GM21526 (cell line): ENCODE data around the gene GDPGP1.

Experiments used
- ATAC-seq: cut with Tn5 transposase; IDR thresholded peaks from one replicate; pipeline ENCODE4 v1.9.1; 2021; ENCODE audit warnings: moderate library complexity; ENCODE audit not compliant: unreplicated experiment, low FRiP score

GDPGP1 gene

GRCh38 chr15:90203922-90204321 lies 30.1 kb upstream of the GDPGP1 start:
- no peak for ATAC-seq

DNA sequence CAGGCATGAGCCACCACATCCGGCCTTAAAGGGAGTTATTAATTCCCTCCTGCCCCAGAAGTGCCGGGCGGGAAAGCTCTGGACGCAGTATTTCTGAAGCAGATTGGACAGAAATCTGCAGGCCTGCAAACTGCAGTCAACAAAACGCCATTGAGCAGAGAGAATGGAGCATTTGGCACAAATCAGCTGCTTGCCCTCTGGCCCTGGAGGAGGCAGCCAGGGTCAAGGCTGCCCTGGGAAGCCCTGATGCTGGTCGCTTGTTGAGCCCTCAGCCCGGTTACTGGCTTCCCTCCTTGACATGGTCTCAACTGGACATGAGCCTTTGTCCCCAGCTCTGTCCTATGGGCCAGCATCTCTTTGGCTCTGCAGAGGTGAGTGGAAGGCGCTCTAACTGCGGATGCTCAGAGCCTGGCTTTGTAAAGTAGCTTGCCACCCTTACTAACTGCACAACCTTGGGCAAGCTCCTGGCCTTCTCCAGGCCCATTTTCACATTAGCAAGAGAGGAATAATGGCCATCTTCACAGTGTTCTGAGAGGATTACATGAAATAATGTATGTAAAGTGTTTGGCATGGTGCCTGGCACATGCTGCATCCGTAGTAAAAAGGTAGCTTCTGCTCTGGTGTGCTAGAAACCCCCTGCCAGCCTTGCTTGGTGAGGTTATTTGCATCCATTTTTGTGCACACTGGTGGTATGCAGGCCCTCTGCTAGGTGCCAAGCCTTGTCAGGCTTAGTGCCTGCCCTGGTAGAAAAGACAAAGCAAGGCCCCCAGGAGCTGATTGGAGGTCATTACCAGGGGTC lies 28.8 kb upstream of the GDPGP1 start:
- ATAC-seq: no peak

GRCh38 chr15:90205886-90206285 lies 28.1 kb upstream of the GDPGP1 start:
- no peak for ATAC-seq

DNA sequence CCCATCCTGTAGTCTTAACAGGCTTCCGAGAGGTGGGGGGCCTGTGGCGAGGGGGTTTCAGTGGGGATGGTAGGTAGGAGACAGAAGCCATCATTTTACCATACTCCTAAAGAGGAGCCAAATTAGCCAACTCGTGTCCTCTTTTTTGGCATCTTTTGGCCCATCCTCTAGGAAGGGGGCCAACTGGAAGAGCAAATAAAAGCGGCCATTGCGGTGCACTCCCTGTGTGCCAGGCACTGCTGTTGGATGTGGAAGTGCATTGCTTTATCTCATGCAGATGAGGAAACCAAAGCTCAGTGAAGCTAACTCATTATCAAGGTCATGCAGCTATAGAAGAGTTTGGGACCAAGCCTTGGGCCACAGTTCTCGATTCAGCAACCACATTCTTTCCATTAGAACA lies 26.8 kb upstream of the GDPGP1 start:
- no peak for ATAC-seq

- ATAC-seq: no peak
Measured at GRCh38 chr15:90208356-90208755, 25.7 kb upstream of the GDPGP1 start.

DNA sequence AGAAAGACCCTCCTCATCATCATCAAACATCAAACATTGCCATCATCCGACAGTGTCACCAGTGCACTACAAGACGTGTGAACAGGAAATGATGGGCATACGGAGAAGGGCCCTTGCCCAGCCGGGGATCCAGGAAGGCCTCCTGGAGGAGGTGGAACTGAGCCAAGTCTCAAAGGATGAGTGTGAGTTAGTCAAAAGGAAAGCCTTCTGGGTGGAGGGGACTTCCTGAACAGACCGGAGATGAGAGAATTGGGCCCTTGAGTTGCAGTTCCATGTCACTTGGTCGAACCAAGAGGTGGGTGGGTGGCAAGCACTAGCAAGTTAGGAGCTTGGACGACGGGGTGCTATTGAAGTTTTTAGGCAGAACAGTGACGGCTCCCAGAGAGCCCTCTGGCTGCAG lies 24.4 kb upstream of the GDPGP1 start:
- no peak for ATAC-seq

- no peak for ATAC-seq
Measured at GRCh38 chr15:90210593-90210992, 23.4 kb upstream of the GDPGP1 start.

DNA sequence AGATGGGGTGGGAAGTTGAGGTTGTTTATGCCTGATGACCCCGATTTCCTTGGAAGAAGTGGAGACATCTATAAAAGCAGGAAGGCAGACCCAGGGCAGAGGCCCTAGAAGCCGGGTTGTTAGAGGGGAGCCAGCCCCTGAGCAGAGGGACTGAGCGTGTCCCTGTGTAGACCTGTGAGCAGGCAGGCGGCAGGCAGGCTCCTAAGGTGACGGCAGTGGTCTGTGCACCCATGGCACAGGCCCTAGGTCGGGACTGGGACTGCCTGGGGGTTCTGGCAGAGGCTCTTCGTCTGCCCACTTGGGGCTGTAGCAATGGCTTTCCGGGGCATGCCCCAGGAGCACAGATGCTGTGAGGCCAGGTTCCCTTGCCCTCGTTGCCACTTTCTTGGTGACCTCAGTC lies 23.0 kb upstream of the GDPGP1 start:
- no peak for ATAC-seq

DNA sequence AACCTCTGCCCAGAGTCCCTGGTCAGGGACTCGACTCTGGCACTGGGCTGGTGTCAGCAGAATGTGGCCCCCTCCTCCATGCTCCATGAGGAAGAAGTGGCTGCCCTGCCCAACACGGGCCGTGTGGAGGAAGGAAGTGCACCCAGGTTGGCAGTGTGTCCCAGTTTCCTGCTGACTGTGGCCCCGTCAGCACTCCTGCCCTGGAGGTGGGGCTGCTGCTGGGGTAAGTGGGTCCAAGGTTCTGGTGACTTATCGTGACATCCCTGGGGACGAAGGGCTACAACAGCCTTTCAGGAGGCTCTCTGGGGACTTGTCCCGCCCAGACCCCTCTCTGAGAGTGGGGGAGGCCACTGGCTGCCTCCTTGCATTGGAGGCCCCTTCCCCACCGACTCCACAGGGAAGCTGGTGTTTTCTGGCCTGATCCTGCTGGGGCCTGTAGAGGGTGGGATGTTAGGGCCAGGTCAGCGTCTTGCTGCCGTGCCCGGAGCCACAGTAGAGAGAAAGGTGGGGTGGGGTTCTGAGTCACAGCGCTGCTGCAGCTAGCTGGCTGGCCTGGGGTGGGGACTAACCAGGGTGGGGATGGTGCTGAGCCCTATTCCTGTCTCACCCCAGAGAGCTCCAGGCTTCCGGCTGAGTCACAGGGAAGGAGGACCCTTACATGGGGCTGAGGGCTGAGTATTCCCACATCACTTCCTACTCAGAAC lies 22.4 kb upstream of the GDPGP1 start:
- ATAC-seq: no peak

DNA sequence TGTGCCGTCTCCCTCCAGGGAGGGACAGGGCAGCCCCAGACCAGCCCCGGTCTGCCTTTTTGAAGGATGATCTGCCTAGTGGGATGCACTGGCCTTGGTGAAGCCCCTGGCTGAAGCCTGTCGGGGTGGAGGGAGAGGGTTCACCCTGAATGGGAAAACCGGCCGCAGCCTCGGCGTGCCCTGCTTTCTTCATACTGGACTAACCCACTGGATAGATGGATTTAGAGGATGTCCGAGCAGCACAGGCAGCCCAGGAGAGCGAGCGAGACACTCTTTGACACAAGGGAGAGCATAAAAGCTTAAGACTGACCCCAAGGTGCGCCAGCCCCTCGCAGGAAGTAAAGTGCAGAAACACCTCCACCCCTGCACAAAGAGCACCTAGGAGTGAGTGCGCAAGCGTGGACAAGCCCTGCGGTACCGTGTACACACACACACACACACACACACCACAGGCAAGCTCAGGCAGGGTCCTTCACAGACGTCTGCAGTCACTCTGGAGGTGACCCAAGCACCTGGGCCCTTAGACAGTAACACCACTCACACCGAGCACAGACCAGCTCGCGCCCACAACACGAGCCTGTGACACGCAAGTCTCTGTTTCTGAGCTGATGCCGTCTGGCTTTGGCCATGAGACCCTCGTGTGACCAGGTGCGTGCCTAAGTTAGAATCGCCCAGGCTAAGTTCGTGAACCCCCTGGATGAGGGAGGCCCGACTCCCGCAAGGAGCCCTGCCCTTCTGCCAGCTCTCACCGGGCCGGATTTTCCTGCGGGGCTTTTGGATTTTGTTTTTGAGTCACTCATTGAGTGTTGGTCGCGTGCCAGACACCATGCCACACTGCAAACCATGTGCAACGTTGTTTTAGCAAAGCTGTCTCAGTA lies 21.5 kb upstream of the GDPGP1 start:
- no peak for ATAC-seq

- ATAC-seq: no peak
Measured at GRCh38 chr15:90213122-90213817, 20.7 kb upstream of the GDPGP1 start.

- no peak for ATAC-seq
Measured at GRCh38 chr15:90213818-90214204, 20.2 kb upstream of the GDPGP1 start.

GRCh38 chr15:90214553-90215196 lies 19.3 kb upstream of the GDPGP1 start:
- no peak for ATAC-seq

DNA sequence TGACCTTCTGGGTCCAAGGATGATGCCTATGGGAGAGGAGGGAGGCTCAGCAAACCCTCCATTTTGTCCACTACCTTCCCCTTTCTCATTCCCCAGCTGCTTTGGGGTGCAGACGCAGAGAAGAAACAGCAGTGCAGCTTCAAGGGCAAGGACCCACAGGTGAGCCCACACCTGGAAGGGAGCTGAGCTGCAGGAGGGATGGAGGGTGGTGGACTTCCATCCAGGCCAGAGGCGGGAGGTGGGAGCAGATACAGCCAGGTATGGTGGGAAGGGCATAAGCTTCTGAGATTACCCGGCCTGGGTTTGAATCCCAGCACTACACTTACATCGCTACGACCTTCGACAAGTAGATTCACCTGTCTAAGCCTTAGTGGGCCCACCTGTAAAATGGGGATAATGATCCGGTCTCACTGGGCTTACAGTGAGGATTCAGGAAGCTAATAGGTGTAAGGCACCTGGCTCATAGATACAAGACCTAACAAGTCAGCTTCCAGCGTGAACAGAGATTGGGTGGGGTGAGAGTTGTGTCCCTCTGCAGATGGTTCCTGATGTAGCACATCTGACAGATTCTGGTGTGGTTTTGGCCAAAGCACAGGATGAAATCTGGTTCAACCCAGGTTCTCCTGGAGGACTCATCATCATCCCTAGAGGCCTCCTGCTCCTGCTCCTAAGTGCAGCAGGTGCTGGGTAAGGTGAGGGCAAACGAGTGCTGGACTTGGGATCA lies 16.2 kb upstream of the GDPGP1 start:
- ATAC-seq: no peak

GRCh38 chr15:90219421-90220141 lies 14.4 kb upstream of the GDPGP1 start:
- no peak for ATAC-seq

DNA sequence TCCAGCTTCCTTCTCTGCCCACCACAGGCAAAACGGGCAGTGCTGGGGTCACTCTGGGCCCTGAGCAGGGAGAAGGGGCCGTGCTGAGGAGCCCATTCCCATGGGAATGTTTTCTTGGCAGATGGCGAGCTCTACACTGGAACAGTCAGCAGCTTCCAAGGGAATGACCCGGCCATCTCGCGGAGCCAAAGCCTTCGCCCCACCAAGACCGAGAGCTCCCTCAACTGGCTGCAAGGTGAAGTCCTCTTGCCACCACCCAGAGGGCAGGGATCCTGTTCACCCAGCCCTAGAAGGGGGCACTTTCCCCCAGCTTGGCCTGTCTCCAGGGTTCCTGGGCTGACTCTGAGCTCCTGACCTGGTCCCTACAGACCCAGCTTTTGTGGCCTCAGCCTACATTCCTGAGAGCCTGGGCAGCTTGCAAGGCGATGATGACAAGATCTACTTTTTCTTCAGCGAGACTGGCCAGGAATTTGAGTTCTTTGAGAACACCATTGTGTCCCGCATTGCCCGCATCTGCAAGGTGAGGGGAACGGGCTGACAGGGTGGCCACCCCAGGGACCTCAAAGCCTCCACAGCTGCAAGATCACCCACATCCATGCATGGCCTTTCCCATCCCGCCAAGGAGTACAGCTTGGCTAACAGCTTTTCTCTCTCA lies 12.6 kb upstream of the GDPGP1 start:
- ATAC-seq: no peak

DNA sequence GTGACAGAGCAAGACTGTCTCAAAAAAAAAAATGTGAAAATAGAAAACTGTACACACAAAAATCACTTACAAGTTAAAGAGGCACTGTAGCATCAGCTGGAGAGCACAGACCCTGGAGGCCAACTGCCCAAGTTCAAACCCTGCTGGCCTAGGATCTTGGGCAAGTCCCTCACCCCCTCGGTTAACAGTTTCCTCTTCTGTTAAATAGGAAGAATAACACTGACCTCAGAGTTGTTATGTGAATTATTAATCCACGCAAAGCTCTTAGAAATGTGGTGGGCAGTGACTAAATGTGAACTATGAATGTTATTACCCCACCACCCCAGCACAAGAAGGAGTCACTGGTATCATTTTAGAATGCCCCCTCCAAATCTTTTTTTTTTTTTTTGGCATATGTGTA lies 11.5 kb upstream of the GDPGP1 start:
- ATAC-seq: no peak

DNA sequence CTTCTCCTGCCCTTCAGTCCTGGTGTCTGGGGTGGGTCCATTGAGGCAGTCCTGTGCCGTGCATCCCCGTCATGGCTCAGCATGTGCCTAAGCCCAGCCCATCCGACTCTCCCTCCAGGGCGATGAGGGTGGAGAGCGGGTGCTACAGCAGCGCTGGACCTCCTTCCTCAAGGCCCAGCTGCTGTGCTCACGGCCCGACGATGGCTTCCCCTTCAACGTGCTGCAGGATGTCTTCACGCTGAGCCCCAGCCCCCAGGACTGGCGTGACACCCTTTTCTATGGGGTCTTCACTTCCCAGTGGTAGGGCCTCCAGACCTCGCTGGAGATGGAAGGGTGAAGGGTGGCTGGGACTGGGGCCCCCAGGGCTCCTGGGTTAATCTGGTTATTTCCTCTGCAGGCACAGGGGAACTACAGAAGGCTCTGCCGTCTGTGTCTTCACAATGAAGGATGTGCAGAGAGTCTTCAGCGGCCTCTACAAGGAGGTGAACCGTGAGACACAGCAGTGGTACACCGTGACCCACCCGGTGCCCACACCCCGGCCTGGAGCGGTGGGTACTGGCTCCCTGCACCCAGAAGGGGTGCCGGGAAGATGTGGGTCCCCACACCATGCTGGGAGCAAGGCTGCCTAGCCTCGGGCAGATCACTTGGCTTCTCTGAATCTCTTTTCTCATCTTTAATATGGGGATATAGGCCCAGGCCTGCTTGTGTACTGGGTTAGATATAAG lies 10.4 kb upstream of the GDPGP1 start:
- ATAC-seq: no peak
